ENCODE results near the gene STAG1. TPM values are rescaled to one million over a fixed set of nuclear protein-coding genes. Genes with fewer than 3 reads are reported as not detected.
"Not testable (repeated sequence)": the region's sequence is repeated elsewhere in the genome, so short reads cannot be mapped to it uniquely, and the experiment has no call there.

Gene STAG1
- total RNA-seq, 1 experiment from 2014 or later: 34.3 TPM

DNA sequence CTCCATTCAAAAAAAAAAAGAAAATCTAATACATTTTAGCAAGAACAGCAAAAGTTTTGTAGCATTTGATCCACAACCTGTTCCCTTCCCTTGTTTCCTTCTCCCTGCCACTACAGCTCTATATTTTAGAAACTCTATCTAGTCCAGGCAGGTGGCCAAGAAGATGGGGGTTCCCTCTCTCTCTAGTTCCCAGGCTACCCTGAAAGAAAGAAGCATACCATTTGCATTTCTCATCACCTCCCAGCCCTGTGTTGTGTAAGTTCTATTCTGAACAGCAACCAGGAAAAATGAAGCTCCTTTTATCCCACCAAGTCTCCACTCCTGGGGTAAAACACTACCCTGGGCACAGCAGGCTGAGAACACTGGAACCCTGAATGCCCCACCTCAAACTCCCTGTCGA lies 402.0 kb downstream of the STAG1 start:
- H3K27me3 ChIP-seq: no peaks in the 10 kb centered on the region
- DNase-seq: no peak
- H3K27ac ChIP-seq: no peak overlapping the region
- no peaks in the 10 kb centered on the region for H3K9me3 ChIP-seq (replicated peaks)
- H3K4me1 ChIP-seq: no peaks in the 10 kb centered on the region
- peaks cover 15% of the 10 kb centered on the region; the same call in 1 of the 2 replicates for H3K36me3 ChIP-seq
- H3K4me3 ChIP-seq: no peak overlapping the region

DNA sequence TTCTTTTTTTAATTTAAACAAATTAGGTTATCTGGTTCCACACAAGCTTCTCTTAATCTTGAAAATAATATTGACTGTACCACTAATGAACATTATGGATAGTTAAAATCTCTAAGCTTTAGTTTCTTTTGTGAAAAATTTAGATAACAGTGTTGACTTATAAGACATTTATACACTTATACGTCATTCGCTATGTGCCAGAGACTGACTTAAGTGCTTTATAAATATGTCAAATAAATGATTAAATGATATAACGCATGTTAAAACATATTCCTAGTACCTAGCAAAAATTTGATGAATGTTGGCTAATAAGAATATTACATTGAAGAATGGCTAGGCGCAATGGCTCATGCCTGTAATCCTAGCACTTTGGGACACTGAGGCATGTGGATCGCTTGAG lies 405.7 kb downstream of the STAG1 start:
- H3K4me1 ChIP-seq: peaks cover 10% of the 10 kb centered on the region
- no peaks in the 10 kb centered on the region for H3K27me3 ChIP-seq

DNA sequence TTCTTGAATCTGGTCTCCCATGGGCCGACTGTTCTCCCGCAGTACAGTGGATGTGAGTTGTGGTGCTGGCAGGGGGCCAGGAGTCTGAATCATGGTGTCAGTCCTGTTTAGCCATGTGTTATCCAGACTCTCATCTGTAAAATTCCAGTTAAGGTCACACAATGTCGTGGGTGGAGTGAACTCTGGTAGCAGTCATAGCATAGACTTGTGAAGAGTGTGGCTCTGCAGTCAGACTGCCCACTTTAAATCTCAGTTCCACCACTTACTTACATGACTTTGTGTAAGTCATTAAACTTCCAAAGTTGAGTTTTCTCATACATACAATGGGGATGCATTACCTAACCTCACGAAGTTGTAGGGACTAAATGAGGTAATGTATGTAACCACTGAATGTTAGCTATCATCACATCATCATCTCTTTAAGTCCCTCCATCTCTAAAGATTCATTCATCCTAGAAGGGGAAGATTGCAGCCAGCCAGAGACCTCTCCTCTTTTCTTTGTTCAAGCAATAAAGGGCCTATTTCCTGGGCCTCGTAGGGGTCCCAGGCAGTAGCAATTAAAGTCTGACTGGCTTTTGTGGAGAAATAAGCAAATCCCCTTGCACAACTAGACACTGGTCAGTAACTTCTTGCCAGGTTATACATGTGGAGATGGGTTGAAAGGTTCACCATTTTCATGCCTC lies 408.2 kb downstream of the STAG1 start:
- H3K4me1 ChIP-seq: peaks cover 10% of the 10 kb centered on the region
- H3K36me3 ChIP-seq: peaks cover 28% of the 10 kb centered on the region
- no peaks in the 10 kb centered on the region for H3K9me3 ChIP-seq (replicated peaks)
- DNase-seq: peak; percentile 65 to 71
- no peak overlapping the region for H3K4me3 ChIP-seq
- H3K27me3 ChIP-seq: no peaks in the 10 kb centered on the region
- no peak overlapping the region for H3K27ac ChIP-seq

More for the DNA sequence above, 405.7 kb downstream of the STAG1 start:
- no peak overlapping the region for H3K27ac ChIP-seq
- H3K36me3 ChIP-seq: peaks cover 17% of the 10 kb centered on the region
- DNase-seq: no peak
- H3K9me3 ChIP-seq (replicated peaks): no peaks in the 10 kb centered on the region
- no peak overlapping the region for H3K4me3 ChIP-seq

- Histone ChIP-seq H3K4me1 (peaks cover 10% of the 10 kb centered on the region), H3K27ac (no peak overlapping the region), H3K27me3 (no peaks in the 10 kb centered on the region), H3K4me3 (no peak overlapping the region), H3K9me3 (replicated peaks) (no peaks in the 10 kb centered on the region), H3K36me3 (peaks cover 27% of the 10 kb centered on the region)
- no peak for DNase-seq
Measured at GRCh38 chr3:136343446-136343845, 408.7 kb downstream of the STAG1 start.

DNA sequence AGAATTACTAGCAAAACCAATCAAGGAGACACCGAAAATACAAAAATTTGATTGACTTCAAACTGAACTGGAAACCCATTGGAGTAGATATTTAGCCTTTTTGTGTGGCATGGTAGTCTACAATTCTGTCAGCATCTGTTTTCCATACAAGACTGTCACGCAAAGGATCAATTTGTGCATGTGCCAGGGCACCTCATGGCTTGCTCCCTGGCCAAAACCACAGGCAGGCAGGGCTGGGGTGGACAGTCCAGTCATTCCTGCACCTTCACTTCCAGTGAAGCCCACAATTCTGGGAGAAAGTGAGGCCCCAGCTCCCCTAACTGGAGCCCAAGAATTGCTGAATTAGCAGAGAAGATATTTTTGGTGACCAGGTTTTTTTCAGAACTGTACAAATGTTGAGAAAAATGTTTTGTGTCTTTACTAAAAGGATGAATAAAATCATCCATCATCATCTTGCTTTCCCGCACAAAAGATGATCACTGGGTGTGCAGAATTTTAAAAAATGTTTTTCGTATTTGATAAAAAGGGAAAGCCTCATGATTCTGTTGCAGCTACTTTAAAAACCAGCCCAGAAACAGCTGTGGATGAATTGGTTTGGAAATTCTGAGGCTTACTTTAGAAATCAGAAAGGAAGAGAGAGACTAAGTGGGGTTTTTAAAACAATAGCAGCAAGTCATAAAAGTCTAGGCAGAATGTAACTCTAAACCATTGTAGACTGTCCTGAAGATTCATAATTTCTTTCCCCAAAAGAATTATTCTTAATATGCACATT lies 415.7 kb downstream of the STAG1 start:
- H3K27ac ChIP-seq: no peak overlapping the region
- H3K27me3 ChIP-seq: no peaks in the 10 kb centered on the region
- DNase-seq: peak in 1 of 2 experiments; percentile 9
- H3K9me3 ChIP-seq (replicated peaks): no peaks in the 10 kb centered on the region
- peaks cover 40% of the 10 kb centered on the region for H3K36me3 ChIP-seq
- H3K4me1 ChIP-seq: peaks cover 2% of the 10 kb centered on the region; the same call in 1 of the 2 replicates
- H3K4me3 ChIP-seq: no peak overlapping the region

DNA sequence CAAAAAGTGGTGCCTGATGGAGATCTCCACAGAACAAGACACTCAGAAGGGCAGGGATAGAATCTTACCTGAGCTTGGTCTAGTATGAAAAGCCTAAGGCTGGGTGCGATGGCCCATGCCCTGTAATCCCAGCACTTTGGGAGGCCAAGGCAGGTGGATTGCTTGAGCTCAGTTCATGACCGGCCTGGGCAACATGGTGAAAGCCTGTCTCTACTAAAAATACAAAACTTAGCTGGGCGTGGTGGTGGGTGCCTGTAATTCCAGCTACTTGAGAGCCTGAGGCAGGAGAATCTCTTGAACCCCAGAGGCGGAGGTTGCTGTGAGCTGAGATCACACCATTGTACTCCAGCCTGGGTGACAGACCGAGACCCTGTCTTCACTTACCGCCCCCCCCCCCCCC lies 417.5 kb downstream of the STAG1 start:
- H3K36me3 ChIP-seq: peaks cover 37% of the 10 kb centered on the region
- H3K9me3 ChIP-seq (replicated peaks); H3K4me1 ChIP-seq; H3K27ac ChIP-seq; DNase-seq; H3K4me3 ChIP-seq; H3K27me3 ChIP-seq: not testable (repeated sequence)

DNA sequence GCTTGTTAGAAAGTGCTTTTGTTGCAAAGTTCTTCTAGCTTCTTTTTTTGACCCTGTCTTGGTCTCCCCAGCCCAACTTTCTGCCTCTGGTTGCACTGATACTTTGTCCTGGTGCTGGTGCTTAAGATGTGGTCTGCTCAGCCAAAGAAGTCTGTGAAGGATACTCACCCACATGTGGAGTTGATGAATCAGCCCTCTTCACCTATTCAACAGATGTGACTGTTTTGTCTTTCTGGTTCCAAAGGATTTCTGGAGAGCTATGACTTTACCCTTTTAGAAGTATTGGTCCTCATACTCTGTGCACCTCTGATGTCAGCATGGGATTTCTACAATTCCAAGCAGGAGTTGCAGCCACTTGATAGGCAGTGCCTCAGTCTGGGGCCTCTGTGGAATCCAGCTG lies 418.0 kb downstream of the STAG1 start:
- Histone ChIP-seq H3K27ac (no peak overlapping the region), H3K27me3 (no peaks in the 10 kb centered on the region), H3K9me3 (replicated peaks) (no peaks in the 10 kb centered on the region), H3K36me3 (peaks cover 35% of the 10 kb centered on the region), H3K4me3 (no peak overlapping the region), H3K4me1 (peaks cover 2% of the 10 kb centered on the region; the same call in 1 of the 2 replicates)
- no peak for DNase-seq

DNA sequence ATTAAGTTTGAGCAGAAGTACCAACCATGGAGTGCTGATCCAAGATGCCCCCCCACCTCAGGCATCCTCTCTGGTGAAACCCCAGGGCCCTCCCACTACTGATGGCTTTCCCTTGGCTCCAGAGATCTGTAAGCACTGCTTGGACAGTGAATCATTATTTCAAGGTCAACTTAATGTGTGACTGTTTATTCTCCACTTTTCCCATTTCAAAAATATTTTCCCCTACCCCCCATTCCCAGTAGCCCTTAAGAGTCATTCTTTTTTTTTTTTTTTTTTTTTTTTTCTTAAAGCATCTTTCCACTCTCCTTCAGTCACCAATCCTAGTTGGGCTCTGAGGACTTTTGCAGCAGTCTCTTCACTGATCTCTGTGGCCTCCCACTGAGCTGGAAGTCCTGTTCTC lies 419.4 kb downstream of the STAG1 start:
- H3K4me3 ChIP-seq: no peak overlapping the region
- peaks cover 44% of the 10 kb centered on the region for H3K36me3 ChIP-seq
- no peak for DNase-seq
- H3K27ac ChIP-seq: no peak overlapping the region
- H3K4me1 ChIP-seq: peaks cover 2% of the 10 kb centered on the region; the same call in 1 of the 2 replicates
- no peaks in the 10 kb centered on the region for H3K9me3 ChIP-seq (replicated peaks)
- no peaks in the 10 kb centered on the region for H3K27me3 ChIP-seq

- Histone ChIP-seq H3K9me3 (replicated peaks) (no peaks in the 10 kb centered on the region), H3K27me3 (no peaks in the 10 kb centered on the region), H3K4me3 (no peak overlapping the region), H3K27ac (no peak overlapping the region), H3K36me3 (peaks cover 45% of the 10 kb centered on the region), H3K4me1 (peaks cover 2% of the 10 kb centered on the region; the same call in 1 of the 2 replicates)
- no peak for DNase-seq
Measured at GRCh38 chr3:136332302-136332701, 419.9 kb downstream of the STAG1 start.

DNA sequence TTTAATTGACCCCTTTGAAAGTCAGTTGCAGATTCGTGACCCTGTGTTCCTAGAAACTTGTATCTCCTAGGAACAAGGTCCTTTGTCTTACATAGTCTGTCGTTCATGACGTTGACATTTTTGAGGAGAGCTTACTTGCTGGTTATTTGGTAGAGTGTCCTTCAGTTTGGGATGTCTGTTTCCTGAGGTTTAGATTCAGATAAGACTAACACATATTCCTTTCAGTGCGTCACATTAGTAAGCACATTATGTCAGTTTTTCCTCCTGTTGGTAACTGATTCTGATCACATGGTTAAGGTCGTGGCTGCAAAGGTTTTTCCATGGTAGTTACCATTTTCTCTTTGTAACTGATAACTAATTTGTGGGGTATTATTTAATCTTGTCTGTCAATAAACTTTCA lies 421.3 kb downstream of the STAG1 start:
- no peaks in the 10 kb centered on the region for H3K9me3 ChIP-seq (replicated peaks)
- H3K27ac ChIP-seq: no peak overlapping the region
- no peak overlapping the region for H3K4me3 ChIP-seq
- no peaks in the 10 kb centered on the region for H3K27me3 ChIP-seq
- DNase-seq: no peak
- H3K4me1 ChIP-seq: peaks cover under 1% of the 10 kb centered on the region; the same call in 1 of the 2 replicates
- peaks cover 43% of the 10 kb centered on the region for H3K36me3 ChIP-seq

DNA sequence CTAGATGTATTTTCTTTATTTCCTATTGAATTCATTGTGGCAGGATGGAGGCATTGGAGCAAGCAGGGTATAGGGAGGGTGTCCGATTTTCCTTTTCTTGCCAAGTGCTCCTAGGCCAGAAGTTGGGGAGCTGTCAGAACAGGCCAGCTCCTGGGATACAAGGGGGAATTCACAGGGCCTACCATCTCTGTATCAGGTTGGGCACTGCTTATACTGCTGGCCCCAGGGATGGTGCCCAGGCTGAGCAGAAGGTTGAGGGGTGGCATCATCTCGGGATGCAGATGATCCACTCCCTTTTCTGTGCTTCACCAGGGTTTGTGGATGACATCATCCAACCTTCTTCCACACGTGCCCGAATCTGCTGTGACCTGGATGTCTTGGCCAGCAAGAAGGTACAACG lies 422.6 kb downstream of the STAG1 start:
- DNase-seq: no peak
- H3K9me3 ChIP-seq (replicated peaks): no peaks in the 10 kb centered on the region
- no peak overlapping the region for H3K4me3 ChIP-seq
- H3K27me3 ChIP-seq: no peaks in the 10 kb centered on the region
- no peak overlapping the region for H3K27ac ChIP-seq
- no peaks in the 10 kb centered on the region for H3K4me1 ChIP-seq
- peaks cover 40% of the 10 kb centered on the region for H3K36me3 ChIP-seq

DNA sequence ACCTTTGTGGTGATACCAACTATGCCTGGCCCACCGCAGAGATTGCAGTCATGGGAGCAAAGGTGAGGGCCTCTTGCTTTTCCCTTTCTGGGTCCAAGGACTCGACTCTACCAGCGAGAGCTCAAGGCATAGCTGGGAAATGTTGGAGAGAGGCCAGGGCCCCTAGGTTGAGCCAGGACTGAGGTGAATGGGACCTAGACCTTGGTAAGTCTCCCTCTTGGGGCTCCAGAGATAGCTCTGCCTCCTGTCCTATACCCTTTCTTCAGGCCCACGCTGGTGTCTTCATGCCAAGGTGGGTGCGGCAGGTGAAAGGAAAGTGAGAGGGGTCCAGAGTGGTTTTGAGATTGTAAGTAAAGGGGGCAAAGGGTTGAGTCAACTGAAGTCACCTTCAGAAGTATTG lies 424.5 kb downstream of the STAG1 start:
- no peaks in the 10 kb centered on the region for H3K27me3 ChIP-seq
- no peak for DNase-seq
- no peak overlapping the region for H3K4me3 ChIP-seq
- peaks cover 26% of the 10 kb centered on the region for H3K36me3 ChIP-seq
- peaks cover 8% of the 10 kb centered on the region; the same call in 1 of the 2 replicates for H3K9me3 ChIP-seq (replicated peaks)
- no peak overlapping the region for H3K27ac ChIP-seq
- H3K4me1 ChIP-seq: no peaks in the 10 kb centered on the region

GRCh38 chr3:136326316-136326715 lies 425.9 kb downstream of the STAG1 start:
- DNase-seq: no peak
- no peaks in the 10 kb centered on the region for H3K27me3 ChIP-seq
- peaks cover 19% of the 10 kb centered on the region for H3K9me3 ChIP-seq (replicated peaks)
- H3K4me1 ChIP-seq: no peaks in the 10 kb centered on the region
- H3K4me3 ChIP-seq: no peak overlapping the region
- no peak overlapping the region for H3K27ac ChIP-seq
- peaks cover 28% of the 10 kb centered on the region for H3K36me3 ChIP-seq

GRCh38 chr3:136311968-136312367 lies 440.2 kb downstream of the STAG1 start:
- Histone ChIP-seq H3K9me3 (replicated peaks) (no peaks in the 10 kb centered on the region), H3K27ac (no peak overlapping the region)
- no peak for DNase-seq

GRCh38 chr3:136311261-136311660 lies 440.9 kb downstream of the STAG1 start:
- Histone ChIP-seq H3K4me3 (no peak overlapping the region), H3K27ac (no peak overlapping the region), H3K36me3 (peaks cover 6% of the 10 kb centered on the region), H3K27me3 (no peaks in the 10 kb centered on the region), H3K9me3 (replicated peaks) (0 out of 2 replicates have a peak, but pooled peaks cover 6% of the 10 kb centered on the region), H3K4me1 (no peaks in the 10 kb centered on the region)
- DNase-seq: no peak

More at GRCh38 chr3:136311968-136312367, 440.2 kb downstream of the STAG1 start:
- H3K4me1 ChIP-seq: no peaks in the 10 kb centered on the region
- no peak overlapping the region for H3K4me3 ChIP-seq
- no peaks in the 10 kb centered on the region for H3K27me3 ChIP-seq
- no peaks in the 10 kb centered on the region; the same call in 1 of the 2 replicates for H3K36me3 ChIP-seq
